ENCODE measurements around the gene DHX16.
A peak's percentile ranks its signal among the peaks of the same experiment; 100 is the strongest.

DHX16 gene

DNA sequence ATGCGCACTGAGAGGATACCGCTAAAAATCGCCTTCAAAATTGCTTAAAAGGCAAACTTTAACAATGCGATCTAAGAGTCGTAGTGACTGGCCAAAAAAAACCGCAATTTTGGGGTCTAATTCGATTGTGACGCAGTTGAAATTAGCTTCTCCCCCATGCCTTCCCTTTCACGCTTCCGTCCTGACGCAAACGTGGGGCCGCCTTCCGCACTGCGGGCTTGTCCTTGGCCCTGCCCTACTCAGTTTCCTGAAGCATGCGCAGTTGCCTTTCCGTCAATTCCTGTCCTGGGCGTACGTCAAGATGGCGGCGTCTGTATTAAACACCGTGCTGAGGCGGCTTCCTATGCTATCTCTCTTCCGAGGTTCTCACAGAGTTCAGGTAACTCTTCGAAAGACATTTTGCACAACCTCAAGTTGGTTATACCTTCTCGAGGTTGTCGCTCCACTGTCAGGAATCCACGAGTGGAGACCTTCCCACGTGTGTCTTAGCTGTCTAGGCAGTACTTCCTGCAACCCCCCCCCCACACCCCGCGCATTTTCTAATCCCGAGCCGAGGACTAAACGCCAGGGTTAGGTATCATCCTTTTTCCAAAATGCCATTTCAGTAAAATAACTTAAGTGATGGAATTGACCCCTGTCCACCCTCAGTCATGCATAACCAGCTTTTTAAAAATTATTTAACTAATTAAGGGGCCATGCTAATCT lies 55.1 kb downstream of the DHX16 start, which contains the start of gene MRPS18B:
MRPS18B (plus strand) TSS at position 276 of the 705 bp plus-strand sequence; CDS start at position 302, 26 bp downstream.
- no peak for TF ChIP-seq EGR1 (IDR thresholded peaks at IDR 0.05)
- TF ChIP-seq YY1 (IDR thresholded peaks at IDR 0.05; ENCODE audit: low read depth): peak; percentile 96
- peak; percentile 97 for TF ChIP-seq TAF1 (IDR thresholded peaks at IDR 0.05; ENCODE audit: low read depth)
- TF ChIP-seq, protein P1, sequence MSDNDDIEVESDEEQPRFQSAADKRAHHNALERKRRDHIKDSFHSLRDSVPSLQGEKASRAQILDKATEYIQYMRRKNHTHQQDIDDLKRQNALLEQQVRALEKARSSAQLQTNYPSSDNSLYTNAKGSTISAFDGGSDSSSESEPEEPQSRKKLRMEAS (IDR thresholded peaks at IDR 0.05): peak; percentile 90
- TF ChIP-seq, protein P2, sequence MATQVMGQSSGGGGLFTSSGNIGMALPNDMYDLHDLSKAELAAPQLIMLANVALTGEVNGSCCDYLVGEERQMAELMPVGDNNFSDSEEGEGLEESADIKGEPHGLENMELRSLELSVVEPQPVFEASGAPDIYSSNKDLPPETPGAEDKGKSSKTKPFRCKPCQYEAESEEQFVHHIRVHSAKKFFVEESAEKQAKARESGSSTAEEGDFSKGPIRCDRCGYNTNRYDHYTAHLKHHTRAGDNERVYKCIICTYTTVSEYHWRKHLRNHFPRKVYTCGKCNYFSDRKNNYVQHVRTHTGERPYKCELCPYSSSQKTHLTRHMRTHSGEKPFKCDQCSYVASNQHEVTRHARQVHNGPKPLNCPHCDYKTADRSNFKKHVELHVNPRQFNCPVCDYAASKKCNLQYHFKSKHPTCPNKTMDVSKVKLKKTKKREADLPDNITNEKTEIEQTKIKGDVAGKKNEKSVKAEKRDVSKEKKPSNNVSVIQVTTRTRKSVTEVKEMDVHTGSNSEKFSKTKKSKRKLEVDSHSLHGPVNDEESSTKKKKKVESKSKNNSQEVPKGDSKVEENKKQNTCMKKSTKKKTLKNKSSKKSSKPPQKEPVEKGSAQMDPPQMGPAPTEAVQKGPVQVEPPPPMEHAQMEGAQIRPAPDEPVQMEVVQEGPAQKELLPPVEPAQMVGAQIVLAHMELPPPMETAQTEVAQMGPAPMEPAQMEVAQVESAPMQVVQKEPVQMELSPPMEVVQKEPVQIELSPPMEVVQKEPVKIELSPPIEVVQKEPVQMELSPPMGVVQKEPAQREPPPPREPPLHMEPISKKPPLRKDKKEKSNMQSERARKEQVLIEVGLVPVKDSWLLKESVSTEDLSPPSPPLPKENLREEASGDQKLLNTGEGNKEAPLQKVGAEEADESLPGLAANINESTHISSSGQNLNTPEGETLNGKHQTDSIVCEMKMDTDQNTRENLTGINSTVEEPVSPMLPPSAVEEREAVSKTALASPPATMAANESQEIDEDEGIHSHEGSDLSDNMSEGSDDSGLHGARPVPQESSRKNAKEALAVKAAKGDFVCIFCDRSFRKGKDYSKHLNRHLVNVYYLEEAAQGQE (IDR thresholded peaks at IDR 0.05; ENCODE audit: low read depth): no peak
- 0 out of 2 replicates have a peak, but pooled peaks have one; percentile 16 for TF ChIP-seq CEBPB (IDR thresholded peaks at IDR 0.05)
- TF ChIP-seq TCF12 (IDR thresholded peaks at IDR 0.05; ENCODE audit: low read depth): peak; percentile 56; the same call in 1 of the 2 replicates

DNA sequence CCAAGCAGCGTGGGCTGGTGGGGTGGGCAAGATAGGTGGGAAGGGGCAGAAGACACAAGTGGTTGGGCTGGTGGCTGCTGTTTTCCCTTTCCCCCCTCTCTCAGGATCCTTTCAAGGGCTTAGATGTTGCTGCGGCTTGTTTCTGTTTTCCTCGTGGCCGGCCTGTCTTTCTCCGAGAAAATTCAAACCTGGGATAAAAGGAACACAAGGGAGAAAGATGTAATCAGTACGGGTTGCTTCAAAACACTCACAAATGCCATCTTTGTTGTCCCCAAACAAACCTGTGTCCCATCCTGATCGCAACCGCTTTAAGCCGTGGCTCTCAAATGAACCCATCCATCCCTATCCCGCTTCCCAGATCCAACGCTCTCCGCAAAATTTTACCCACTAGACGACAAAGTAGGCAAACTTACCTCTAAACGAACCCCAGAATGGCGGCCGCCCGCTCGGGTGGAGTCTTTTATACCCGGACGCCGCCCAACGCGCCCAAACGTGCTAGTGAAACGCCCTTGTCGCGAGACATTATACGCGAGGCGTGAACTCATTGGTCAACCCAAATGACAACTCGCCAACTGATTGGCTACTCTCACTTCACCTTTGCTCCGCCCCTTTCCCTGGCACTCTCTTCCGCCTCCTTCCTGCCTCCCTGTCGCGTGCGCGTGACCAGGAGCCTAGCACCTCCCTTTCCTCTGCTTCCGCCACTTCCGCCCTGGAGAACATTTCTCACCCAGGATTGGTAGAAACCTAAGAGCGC lies 55.8 kb downstream of the DHX16 start, which contains the start of gene PPP1R10:
PPP1R10 (minus strand) TSS at position 433 of the 754 bp plus-strand sequence. CDS start 7,299 bp downstream, outside the sequence.
- TF ChIP-seq TEAD4 (IDR thresholded peaks at IDR 0.05) (no peak), TCF12 (IDR thresholded peaks at IDR 0.05; ENCODE audit: low read depth) (no peak), CEBPB (IDR thresholded peaks at IDR 0.05) (no peak), FOXM1 (IDR thresholded peaks at IDR 0.05; ENCODE audit: borderline replicate concordance, low read depth) (peak; percentile 98), EGR1 (IDR thresholded peaks at IDR 0.05) (no peak), ZBTB7A (IDR thresholded peaks at IDR 0.05; ENCODE audit: low read depth) (no peak), NFIC (IDR thresholded peaks at IDR 0.05) (no peak), TAF1 (IDR thresholded peaks at IDR 0.05; ENCODE audit: low read depth) (peak; percentile 96), EP300 (IDR thresholded peaks at IDR 0.05; ENCODE audit: borderline replicate concordance) (no peak), RAD21 (IDR thresholded peaks at IDR 0.05; ENCODE audit: low read depth) (no peak), YY1 (IDR thresholded peaks at IDR 0.05; ENCODE audit: low read depth) (peak; percentile 95), CREB1 (IDR thresholded peaks at IDR 0.05; ENCODE audit: low read depth) (no peak; the same call in none of the 2 replicates)
- TF ChIP-seq, protein P3, sequence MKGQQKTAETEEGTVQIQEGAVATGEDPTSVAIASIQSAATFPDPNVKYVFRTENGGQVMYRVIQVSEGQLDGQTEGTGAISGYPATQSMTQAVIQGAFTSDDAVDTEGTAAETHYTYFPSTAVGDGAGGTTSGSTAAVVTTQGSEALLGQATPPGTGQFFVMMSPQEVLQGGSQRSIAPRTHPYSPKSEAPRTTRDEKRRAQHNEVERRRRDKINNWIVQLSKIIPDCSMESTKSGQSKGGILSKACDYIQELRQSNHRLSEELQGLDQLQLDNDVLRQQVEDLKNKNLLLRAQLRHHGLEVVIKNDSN (IDR thresholded peaks at IDR 0.05): peak; percentile 84
- TF ChIP-seq, protein P1 (IDR thresholded peaks at IDR 0.05): peak; percentile 51; the same call in 1 of the 2 replicates
- TF ChIP-seq, protein P2 (IDR thresholded peaks at IDR 0.05; ENCODE audit: low read depth): no peak

DNA sequence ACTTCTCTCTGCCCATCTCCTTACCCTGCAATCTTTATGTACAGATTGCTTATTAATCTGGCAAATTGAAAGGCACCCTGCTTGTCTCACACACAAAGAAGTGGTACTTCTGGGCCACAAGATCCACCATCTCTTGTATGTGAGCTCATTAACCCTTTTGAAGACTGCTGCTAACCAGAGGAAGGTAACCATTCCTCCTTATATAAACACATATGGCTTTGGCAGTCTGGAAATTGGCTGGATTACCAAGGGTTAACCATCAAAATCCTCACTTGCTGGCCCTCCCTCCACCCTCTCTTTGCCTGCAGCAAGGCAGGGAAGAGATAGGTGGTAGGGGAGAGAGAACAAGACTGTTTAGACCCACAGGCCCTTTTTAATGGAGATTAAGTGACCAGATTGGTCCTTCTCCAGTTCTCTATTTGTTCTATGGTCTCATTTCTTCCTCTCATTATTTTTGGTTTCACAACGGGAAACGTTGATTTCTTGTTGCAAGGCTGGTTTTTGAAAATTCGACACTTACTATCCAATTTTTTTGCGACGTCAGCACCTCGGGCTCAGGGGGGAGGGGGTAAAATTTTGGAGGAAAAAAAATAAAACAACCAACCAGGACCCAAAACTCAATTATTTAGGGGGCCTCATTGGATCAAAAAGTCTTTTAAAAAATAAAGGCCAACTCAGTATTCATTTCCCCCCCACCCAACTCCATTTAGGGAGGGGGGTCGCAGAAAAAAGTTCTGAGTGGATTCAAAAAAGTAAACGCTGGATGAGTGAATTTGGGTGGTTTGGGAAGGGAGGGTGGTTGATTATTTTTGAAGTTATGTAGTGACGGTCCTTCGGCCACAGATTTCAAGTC lies 56.6 kb downstream of the DHX16 start:
- TF ChIP-seq, protein P2 (IDR thresholded peaks at IDR 0.05; ENCODE audit: low read depth): no peak
- TF ChIP-seq EGR1 (IDR thresholded peaks at IDR 0.05): no peak
- TF ChIP-seq, protein P3 (IDR thresholded peaks at IDR 0.05): no peak
- no peak for TF ChIP-seq TEAD4 (IDR thresholded peaks at IDR 0.05)
- TF ChIP-seq ZBTB7A (IDR thresholded peaks at IDR 0.05; ENCODE audit: low read depth): no peak
- TF ChIP-seq CREB1 (IDR thresholded peaks at IDR 0.05; ENCODE audit: low read depth): no peak
- TF ChIP-seq TAF1 (IDR thresholded peaks at IDR 0.05; ENCODE audit: low read depth): no peak
- no peak for TF ChIP-seq NFIC (IDR thresholded peaks at IDR 0.05)
- TF ChIP-seq YY1 (IDR thresholded peaks at IDR 0.05; ENCODE audit: low read depth): no peak
- TF ChIP-seq EP300 (IDR thresholded peaks at IDR 0.05; ENCODE audit: borderline replicate concordance): no peak
